ENCODE results near the gene ABCG4.

The ABCG4 gene

GRCh38 chr11:119209186-119209585 is 60.3 kb downstream of the ABCG4 start:
- no peak for DNase-seq

- no peak for DNase-seq
Observed at GRCh38 chr11:119210050-119210449, 61.2 kb downstream of the ABCG4 start.
